Neutrophil (primary cell): ENCODE data around the gene FRMPD4.

Experiments used
- H3K27ac ChIP-seq: fragments of 200-600 bp; sonication (generic); 2 replicates; pipeline ENCODE4 v1.5.1; 2016; ENCODE audit warnings: mild to moderate bottlenecking, moderate library complexity
- H3K27me3 ChIP-seq: fragments of 200-600 bp; sonication (generic); 2 replicates; pipeline ENCODE4 v1.6.0; 2016; ENCODE audit warnings: mild to moderate bottlenecking
- H3K36me3 ChIP-seq: fragments of 200-600 bp; sonication (generic); 2 replicates; pipeline ENCODE4 v1.5.1; 2017
- H3K4me1 ChIP-seq, 2 experiments: fragments of 200-600 bp in 1 of 2; sonication (generic) in 1 of 2; 1 replicate in 1 of 2; 2 replicates in 1 of 2; pipeline versions ENCODE4 v1.5.1 to v1.6.1; 2013 to 2016; ENCODE audit warnings: low read depth in 1 of 2, low read length in 1 of 2, mild to moderate bottlenecking in 1 of 2, moderate library complexity in 1 of 2; ENCODE audit not compliant: control insufficient read depth in 1 of 2, insufficient read depth in 1 of 2
- H3K4me3 ChIP-seq, 2 experiments: fragments of 200-600 bp in 1 of 2; sonication (generic) in 1 of 2; 1 replicate in 1 of 2; 2 replicates in 1 of 2; pipeline ENCODE4 v1.5.1; 2013 to 2016; ENCODE audit warnings: low read depth in 1 of 2, low read length in 1 of 2, mild to moderate bottlenecking in 1 of 2, moderate library complexity in 1 of 2
- H3K9me3 ChIP-seq: fragments of 200-600 bp; sonication (generic); 2 replicates; pipeline ENCODE4 v1.5.1; 2016
- TF ChIP-seq, protein P1 (sequence below): fragments of 200-600 bp; sonication (generic); IDR thresholded peaks from 2 replicates; pipeline ENCODE4 v1.5.1; 2016; ENCODE audit warnings: antibody characterized with exemption

Gene FRMPD4

DNA sequence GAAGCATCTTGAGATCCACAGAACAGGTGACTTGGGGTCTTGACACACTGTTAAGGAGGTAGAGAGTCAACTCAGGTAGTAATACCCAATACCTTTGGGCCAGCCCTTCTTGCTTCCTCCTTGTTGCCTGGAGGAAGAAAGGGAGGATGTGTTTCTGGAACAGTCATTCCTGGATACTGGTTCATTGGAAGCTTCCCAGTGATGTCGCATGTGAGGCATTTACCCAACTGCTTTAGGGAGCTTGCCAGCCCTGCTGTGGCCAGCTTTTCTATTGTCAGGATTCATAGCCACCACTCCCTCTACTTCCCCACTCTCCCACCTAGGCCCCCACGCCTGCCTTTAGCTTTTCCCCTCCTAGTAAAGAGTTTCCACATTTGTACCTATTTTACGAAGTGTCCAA is 342.7 kb downstream of the FRMPD4 start:
- Histone ChIP-seq H3K27ac (no peak overlapping the region), H3K4me1 (no peaks in the 10 kb centered on the region), H3K9me3 (no peaks in the 10 kb centered on the region), H3K27me3 (no peaks in the 10 kb centered on the region), H3K36me3 (no peaks in the 10 kb centered on the region), H3K4me3 (no peak overlapping the region)
- TF ChIP-seq, protein P1, sequence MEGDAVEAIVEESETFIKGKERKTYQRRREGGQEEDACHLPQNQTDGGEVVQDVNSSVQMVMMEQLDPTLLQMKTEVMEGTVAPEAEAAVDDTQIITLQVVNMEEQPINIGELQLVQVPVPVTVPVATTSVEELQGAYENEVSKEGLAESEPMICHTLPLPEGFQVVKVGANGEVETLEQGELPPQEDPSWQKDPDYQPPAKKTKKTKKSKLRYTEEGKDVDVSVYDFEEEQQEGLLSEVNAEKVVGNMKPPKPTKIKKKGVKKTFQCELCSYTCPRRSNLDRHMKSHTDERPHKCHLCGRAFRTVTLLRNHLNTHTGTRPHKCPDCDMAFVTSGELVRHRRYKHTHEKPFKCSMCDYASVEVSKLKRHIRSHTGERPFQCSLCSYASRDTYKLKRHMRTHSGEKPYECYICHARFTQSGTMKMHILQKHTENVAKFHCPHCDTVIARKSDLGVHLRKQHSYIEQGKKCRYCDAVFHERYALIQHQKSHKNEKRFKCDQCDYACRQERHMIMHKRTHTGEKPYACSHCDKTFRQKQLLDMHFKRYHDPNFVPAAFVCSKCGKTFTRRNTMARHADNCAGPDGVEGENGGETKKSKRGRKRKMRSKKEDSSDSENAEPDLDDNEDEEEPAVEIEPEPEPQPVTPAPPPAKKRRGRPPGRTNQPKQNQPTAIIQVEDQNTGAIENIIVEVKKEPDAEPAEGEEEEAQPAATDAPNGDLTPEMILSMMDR: no peak

DNA sequence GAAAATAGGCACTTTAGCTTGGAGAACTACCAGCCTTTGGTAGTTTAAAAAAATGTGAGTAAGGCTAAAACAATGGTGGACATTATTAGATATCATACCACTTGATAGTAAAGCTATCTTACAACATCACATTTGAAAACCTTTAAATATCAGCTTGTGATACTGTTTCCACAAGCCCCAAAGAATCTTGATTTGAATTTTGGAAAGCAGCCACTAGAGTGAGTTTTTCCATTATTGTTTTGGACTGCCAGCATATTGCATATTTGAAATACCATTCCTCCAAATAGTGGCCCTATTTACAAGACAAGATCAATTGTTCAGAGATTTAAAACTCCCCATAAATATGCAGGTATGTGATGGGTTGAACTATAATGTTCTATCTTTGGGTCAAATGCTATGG is 349.9 kb downstream of the FRMPD4 start:
- Histone ChIP-seq H3K4me1 (no peaks in the 10 kb centered on the region), H3K27ac (no peak overlapping the region), H3K27me3 (no peaks in the 10 kb centered on the region), H3K4me3 (no peak overlapping the region), H3K9me3 (no peaks in the 10 kb centered on the region), H3K36me3 (no peaks in the 10 kb centered on the region)
- TF ChIP-seq, protein P1: no peak

DNA sequence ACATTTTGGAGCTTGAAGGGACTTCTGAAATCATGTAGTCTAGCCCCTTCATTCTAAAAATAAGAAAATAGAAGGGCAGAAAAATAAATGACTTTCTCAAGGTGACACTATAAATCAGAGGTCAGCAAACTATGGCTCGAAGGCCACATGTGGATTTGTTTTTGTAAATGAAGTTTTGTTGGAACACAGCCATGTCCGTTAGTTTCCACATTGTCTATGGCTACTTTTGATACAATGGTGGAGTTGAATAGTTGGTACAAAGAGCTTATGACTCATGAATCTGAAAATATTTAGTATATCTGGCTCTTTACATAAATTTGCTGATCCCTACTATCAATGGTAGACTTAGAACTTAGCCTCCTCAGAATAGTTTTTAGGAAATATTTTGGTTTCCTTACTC is 350.5 kb downstream of the FRMPD4 start:
- Histone ChIP-seq H3K4me1 (no peaks in the 10 kb centered on the region), H3K9me3 (no peaks in the 10 kb centered on the region), H3K36me3 (no peaks in the 10 kb centered on the region), H3K27ac (no peak overlapping the region), H3K27me3 (no peaks in the 10 kb centered on the region), H3K4me3 (no peak overlapping the region)
- TF ChIP-seq, protein P1: no peak

DNA sequence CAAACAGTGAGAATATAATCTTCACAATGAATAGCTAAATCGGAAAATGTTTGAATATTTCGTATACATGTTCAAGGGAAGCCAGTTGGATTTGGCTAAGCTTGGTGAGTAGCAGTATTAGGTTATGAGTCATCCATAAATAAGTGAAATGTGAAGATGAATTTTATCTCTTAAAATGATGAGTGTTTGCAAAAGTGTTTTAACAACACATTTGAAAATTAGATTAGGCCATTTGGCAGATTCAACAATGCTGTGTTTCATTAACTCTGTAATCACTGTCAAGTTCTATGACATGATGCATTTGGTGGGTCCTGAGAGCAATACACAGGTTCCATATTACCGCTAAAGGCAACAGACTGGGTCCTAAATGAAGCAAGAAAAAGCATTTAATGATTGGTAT is 351.1 kb downstream of the FRMPD4 start:
- Histone ChIP-seq H3K4me3 (no peak overlapping the region), H3K36me3 (no peaks in the 10 kb centered on the region), H3K4me1 (no peaks in the 10 kb centered on the region), H3K27me3 (no peaks in the 10 kb centered on the region), H3K9me3 (no peaks in the 10 kb centered on the region), H3K27ac (no peak overlapping the region)
- TF ChIP-seq, protein P1: no peak

DNA sequence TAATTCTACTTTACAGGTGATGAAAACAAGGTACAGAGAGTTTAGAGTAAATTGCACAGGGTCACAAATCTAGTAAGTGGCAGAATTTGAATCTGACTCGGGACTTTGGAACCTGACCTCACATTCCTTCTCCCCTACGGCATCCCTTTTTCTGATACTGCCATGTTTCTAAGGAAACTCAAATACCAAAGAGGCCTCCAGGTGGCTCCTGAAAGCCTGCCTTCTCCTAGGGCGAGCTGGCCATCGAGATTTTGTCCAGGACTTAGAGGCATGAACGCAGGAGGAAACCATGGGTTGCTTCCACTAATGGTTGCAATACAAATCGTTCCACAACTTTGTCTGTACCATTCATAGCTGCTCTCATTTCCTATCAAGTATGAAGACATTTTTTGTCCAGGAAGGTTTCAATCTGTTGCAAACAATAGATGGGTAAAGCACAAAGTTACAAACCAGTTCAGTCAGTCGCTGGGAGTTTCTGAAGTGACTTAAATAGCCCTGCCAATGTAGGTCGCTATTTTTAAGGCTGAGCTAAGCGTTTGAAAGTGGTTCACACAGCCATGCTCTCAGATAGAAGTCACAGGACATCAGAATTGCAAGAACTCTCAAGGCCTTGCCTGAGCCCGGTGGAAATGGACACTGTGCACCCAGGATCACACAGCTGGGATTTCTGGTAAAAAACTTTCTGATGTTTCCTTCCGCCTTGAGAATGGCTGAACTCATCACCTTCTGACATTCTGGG is 356.3 kb downstream of the FRMPD4 start:
- Histone ChIP-seq H3K9me3 (no peaks in the 10 kb centered on the region), H3K4me1 (no peaks in the 10 kb centered on the region), H3K27me3 (no peaks in the 10 kb centered on the region), H3K27ac (no peak overlapping the region), H3K4me3 (no peak overlapping the region), H3K36me3 (no peaks in the 10 kb centered on the region)
- TF ChIP-seq, protein P1: no peak
